H1 (cell line): Measurements from ENCODE around the gene PATE2.

Source experiments
- CHD1 ChIP-seq: IDR thresholded peaks from 2 replicates; pipeline ENCODE4 v1.6.1; 2012; ENCODE audit warnings: low read depth, low read length, improper control_type of control experiment
- CTCF ChIP-seq, 3 experiments: IDR thresholded peaks; 1 replicate in 2 of 3; 2 replicates in 1 of 3; pipeline versions ENCODE4 v1.5.1 to v1.6.1; 2011; ENCODE audit warnings: low read length in 3 of 3, mild to moderate bottlenecking in 3 of 3, inconsistent platforms in 2 of 3, low read depth in 1 of 3, moderate library complexity in 1 of 3; ENCODE audit not compliant: insufficient read depth in 1 of 3; ENCODE audit errors: control extremely low read depth in 1 of 3
- EZH2 ChIP-seq: fragments of 200-600 bp; sonication (generic); IDR thresholded peaks from 2 replicates; pipeline ENCODE4 v1.7.1; 2012; ENCODE audit warnings: low read depth, mild to moderate bottlenecking, moderate library complexity, low read length, inconsistent platforms; ENCODE audit not compliant: severe bottlenecking
- MAFK ChIP-seq: IDR thresholded peaks from 2 replicates; pipeline ENCODE4 v1.6.1; 2012; ENCODE audit warnings: low read depth, mild to moderate bottlenecking, improper control_type of control experiment, low read length
- PHF8 ChIP-seq: fragments of 200-600 bp; sonication (generic); conservative IDR thresholded peaks from 2 replicates; pipeline ENCODE4 v1.7.1; 2012; ENCODE audit warnings: low read depth, mild to moderate bottlenecking, inconsistent platforms, low read length, moderate library complexity
- POLR2AphosphoS5 ChIP-seq: IDR thresholded peaks from 2 replicates; pipeline ENCODE4 v1.6.1; 2011; ENCODE audit warnings: low read depth, low read length
- SAP30 ChIP-seq: fragments of 300-600 bp; sonication (generic); IDR thresholded peaks from 2 replicates; pipeline ENCODE4 v1.7.1; 2012; ENCODE audit warnings: low read length, moderate library complexity, mild to moderate bottlenecking, inconsistent platforms; ENCODE audit not compliant: insufficient read depth, insufficient replicate concordance
- TCF12 ChIP-seq: IDR thresholded peaks from 2 replicates; pipeline ENCODE4 v1.6.1; 2011; ENCODE audit warnings: low read depth, mild to moderate bottlenecking, low read length
- TEAD4 ChIP-seq: IDR thresholded peaks from 2 replicates; pipeline ENCODE4 v1.6.1; 2012; ENCODE audit warnings: low read depth, low read length, inconsistent platforms, mixed read lengths

DNA sequence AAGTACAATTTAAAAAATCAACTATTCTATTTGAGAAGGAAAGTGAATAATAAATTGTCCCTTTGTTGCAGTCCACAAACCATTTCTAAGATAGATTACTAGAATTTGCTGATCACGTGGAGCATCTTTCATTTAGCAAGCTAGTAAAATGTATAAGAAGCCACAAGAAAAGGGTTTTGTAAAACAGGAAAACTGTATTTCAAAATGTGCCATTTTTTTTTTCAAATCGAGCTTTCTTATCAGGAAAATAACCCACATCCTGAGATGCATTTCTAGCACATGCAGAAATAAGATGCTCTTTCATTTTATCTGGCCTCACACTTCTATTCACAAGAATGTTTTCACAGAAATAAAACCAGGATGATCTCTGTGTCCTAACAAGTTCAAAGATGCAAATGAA lies 6.0 kb upstream of the PATE2 start:
- TF ChIP-seq TCF12, result no peak
- TF ChIP-seq CTCF (IDR thresholded peaks at IDR 0.05; ENCODE audit: control extremely low read depth in 1 of 3, insufficient read depth in 1 of 3, low read depth in 1 of 3, low read length in 3 of 3), result no peak
- no peak for TF ChIP-seq TEAD4
- no peak for TF ChIP-seq EZH2
- TF ChIP-seq PHF8, result no peak
- TF ChIP-seq CHD1, result no peak
- TF ChIP-seq POLR2AphosphoS5, result no peak
- no peak for TF ChIP-seq SAP30
- TF ChIP-seq MAFK, result no peak
